ENCODE results near the gene CA11. TPM values are rescaled to one million over a fixed set of nuclear protein-coding genes. Genes with fewer than 3 reads are reported as not detected.
A peak's percentile ranks its signal among the peaks of the same experiment; 100 is the strongest.

The CA11 gene
- total RNA-seq, 1 experiment from 2014 or later, result 11.8 TPM

GRCh38 chr19:48674921-48675824, 29.2 kb upstream of the CA11 start:
- peak; percentile 92 to 97 for DNase-seq
- Histone ChIP-seq H3K4me1 (peaks cover 17% of the 10 kb centered on the region), H3K4me3 (peak overlapping the region; percentile 65), H3K36me3 (peaks cover 4% of the 10 kb centered on the region; the same call in 1 of the 2 replicates), H3K27me3 (no peaks in the 10 kb centered on the region), H3K9me3 (replicated peaks) (no peaks in the 10 kb centered on the region), H3K27ac (peak overlapping the region; percentile 69)

DNA sequence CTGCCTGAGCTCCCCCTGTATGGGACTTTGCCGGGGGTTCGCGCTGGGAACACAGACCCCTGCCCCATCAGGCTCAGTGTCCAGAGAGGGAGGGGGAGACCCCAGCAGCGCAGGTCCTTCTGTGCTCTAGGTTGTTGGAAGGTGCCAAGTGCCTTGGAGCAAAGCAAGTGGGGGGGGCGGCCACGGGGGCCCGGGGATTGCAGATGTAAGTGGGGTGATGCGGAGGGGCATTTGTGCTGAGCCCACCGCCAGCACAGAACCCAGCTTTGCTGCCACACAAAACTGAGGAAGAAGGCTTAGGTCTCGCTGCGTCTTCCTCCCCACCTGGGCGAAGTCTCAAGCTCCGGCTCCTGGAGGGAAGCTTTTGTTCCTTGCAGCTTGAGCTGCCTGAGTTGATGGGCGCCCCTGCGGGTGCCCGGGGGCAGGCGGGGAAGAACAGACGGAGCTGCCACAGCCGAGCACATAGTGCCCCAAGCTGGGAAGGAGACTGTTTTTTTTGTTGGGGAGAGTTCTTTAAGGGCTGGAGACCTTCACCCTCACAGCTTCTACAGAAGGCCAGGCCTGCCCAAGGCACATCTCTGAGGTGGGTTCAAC, 28.3 kb upstream of the CA11 start:
- H3K27me3 ChIP-seq, result no peaks in the 10 kb centered on the region
- H3K4me3 ChIP-seq, result peak overlapping the region; percentile 65
- H3K9me3 ChIP-seq (replicated peaks), result no peaks in the 10 kb centered on the region
- H3K4me1 ChIP-seq, result peaks cover 17% of the 10 kb centered on the region
- H3K27ac ChIP-seq, result peak overlapping the region; percentile 69; the same call in 1 of the 2 replicates
- DNase-seq, result no peak
- peaks cover 4% of the 10 kb centered on the region for H3K36me3 ChIP-seq

DNA sequence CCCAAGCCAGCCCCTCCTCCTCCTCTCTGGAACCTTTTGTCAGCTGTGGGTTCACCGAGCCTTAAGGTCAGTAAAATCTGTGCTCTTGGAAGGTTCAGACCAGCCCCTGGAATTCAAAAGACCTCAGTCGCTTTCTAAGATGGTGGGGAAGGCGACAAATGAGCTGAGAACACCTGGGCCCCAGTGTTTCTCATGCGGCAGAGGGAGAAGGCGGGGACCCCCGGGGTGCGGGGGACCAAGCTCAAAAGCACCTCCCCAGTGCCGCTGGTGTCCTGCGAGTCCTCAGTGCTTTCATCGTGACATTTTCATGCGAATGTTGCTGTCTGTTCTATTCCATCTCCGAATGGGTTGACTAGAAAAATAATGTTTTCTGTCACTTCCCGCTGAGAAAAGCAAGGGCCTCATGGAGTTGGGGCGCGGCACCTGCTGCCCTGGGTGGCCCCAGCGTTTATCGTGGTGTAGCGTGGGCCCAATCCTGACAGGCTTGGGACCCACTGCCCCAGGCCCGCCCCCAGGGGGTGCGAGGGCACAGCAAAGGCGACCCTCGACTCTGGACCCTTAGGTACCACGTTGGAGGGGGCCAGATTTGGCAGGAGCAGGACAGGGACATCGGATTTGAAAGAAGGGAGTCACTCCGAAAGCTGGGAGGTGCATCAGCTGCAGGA, 27.6 kb upstream of the CA11 start:
- Histone ChIP-seq H3K27me3 (no peaks in the 10 kb centered on the region), H3K9me3 (replicated peaks) (no peaks in the 10 kb centered on the region), H3K27ac (peak overlapping the region; percentile 69), H3K4me3 (peak overlapping the region; percentile 65), H3K4me1 (peaks cover 17% of the 10 kb centered on the region), H3K36me3 (peaks cover 7% of the 10 kb centered on the region)
- DNase-seq, result no peak

DNA sequence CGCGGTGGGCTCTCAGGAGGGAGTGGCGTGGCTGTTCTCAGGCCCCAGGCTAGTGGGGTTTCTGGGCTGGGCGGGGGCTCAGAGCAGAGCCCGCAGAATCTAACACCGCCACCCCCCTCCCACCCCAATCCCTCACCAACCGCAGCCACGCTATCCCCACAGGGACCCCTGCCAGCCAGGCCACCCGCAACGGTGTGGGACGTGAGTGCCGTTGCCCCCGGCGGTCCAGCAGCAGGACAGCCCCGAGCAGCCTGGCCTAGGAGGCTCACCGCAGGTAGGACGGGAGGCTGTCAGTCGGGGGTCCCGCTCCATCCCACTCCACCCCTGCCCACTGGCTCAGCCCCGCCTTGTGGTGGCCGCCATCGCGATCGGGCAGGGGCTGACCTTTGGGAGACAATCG, 27.0 kb upstream of the CA11 start, which contains the start of gene NTN5:
Gene NTN5 (minus strand): TSS at position 24 of the 400 bp plus-strand sequence. CDS start 2,031 bp downstream, outside the sequence.
- H3K4me3 ChIP-seq, result peak within 1 kb of the TSS; percentile 65
- H3K4me1 ChIP-seq, result peaks cover 17% of the 10 kb centered on the region
- H3K27ac ChIP-seq, result peak within 1 kb of the TSS; percentile 69
- H3K36me3 ChIP-seq, result peaks cover 12% of the 10 kb centered on the region
- no peaks in the 10 kb centered on the region for H3K9me3 ChIP-seq (replicated peaks)
- DNase-seq, result peak; percentile 78 to 79
- H3K27me3 ChIP-seq, result no peaks in the 10 kb centered on the region

GRCh38 chr19:48671446-48671995, 25.5 kb upstream of the CA11 start:
- Histone ChIP-seq H3K9me3 (replicated peaks) (no peaks in the 10 kb centered on the region), H3K27ac (peak overlapping the region; percentile 69), H3K4me3 (peak overlapping the region; percentile 65), H3K4me1 (peaks cover 17% of the 10 kb centered on the region), H3K36me3 (peaks cover 19% of the 10 kb centered on the region), H3K27me3 (no peaks in the 10 kb centered on the region)
- peak; percentile 57 to 58 for DNase-seq

GRCh38 chr19:48670699-48671445, 24.9 kb upstream of the CA11 start:
- H3K9me3 ChIP-seq (replicated peaks), result no peaks in the 10 kb centered on the region
- peak; percentile 50 to 52 for DNase-seq
- peaks cover 16% of the 10 kb centered on the region for H3K4me1 ChIP-seq
- no peaks in the 10 kb centered on the region for H3K27me3 ChIP-seq
- peak overlapping the region; percentile 65 for H3K4me3 ChIP-seq
- H3K27ac ChIP-seq, result peak overlapping the region; percentile 69
- peaks cover 22% of the 10 kb centered on the region for H3K36me3 ChIP-seq

GRCh38 chr19:48669903-48670668, 24.1 kb upstream of the CA11 start:
- Histone ChIP-seq H3K27ac (peak overlapping the region; percentile 69; the same call in 1 of the 2 replicates), H3K4me1 (peaks cover 11% of the 10 kb centered on the region), H3K9me3 (replicated peaks) (no peaks in the 10 kb centered on the region), H3K27me3 (no peaks in the 10 kb centered on the region), H3K4me3 (no peak overlapping the region), H3K36me3 (peaks cover 22% of the 10 kb centered on the region)
- no peak for DNase-seq

GRCh38 chr19:48668761-48669160, 22.8 kb upstream of the CA11 start:
- Histone ChIP-seq H3K4me1 (peaks cover 8% of the 10 kb centered on the region), H3K4me3 (no peak overlapping the region), H3K27me3 (no peaks in the 10 kb centered on the region), H3K9me3 (replicated peaks) (no peaks in the 10 kb centered on the region), H3K27ac (no peak overlapping the region), H3K36me3 (peaks cover 25% of the 10 kb centered on the region)
- no peak for DNase-seq

DNA sequence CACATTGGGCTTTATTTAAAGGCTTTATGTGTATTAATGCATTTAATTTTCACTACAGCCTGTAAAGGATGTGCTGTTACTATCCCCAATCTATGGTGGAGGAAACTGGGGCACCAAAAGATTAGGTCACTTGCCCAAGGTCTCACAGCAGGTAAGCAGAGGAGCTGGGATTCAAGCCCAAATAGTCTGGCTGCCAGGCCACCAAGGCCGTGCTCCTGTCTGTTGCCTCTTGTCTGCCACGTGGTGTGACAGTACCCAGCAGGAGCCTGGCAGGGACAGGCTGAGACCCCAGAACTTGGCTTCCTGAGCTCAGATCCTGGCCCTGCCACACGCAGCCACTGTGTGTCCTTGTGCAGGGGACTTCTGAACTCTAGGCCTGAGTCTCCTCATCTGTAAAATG, 22.3 kb upstream of the CA11 start:
- H3K4me1 ChIP-seq, result peaks cover 8% of the 10 kb centered on the region
- H3K4me3 ChIP-seq, result no peak overlapping the region
- no peak overlapping the region for H3K27ac ChIP-seq
- peaks cover 30% of the 10 kb centered on the region for H3K36me3 ChIP-seq
- DNase-seq, result no peak
- no peaks in the 10 kb centered on the region for H3K27me3 ChIP-seq
- no peaks in the 10 kb centered on the region for H3K9me3 ChIP-seq (replicated peaks)

DNA sequence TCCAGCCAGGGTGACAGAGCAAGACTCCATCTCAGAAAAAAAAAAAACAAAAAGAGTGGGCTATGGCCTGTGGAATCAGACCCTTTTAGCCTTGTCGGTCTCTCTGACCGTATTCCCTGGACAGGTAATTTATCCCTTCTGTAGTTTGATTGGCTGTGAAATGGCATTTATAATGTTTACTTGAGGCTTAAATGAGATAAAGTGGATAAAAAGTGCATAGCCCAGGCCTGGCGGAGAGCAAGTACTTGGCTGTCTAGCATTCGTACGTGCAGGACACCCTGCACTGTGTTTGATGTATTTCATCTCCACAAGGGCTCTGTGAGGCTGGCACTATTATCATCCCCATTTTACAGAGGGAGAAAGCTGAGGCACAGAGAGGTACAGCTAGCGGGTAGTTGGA, 19.8 kb upstream of the CA11 start:
- DNase-seq, result no peak
- peaks cover 51% of the 10 kb centered on the region for H3K36me3 ChIP-seq
- H3K9me3 ChIP-seq (replicated peaks), result no peaks in the 10 kb centered on the region
- no peak overlapping the region for H3K4me3 ChIP-seq
- no peak overlapping the region for H3K27ac ChIP-seq
- H3K27me3 ChIP-seq, result no peaks in the 10 kb centered on the region
- peaks cover 4% of the 10 kb centered on the region for H3K4me1 ChIP-seq

- no peak for DNase-seq
- Histone ChIP-seq H3K4me1 (no peaks in the 10 kb centered on the region), H3K4me3 (no peak overlapping the region), H3K27me3 (no peaks in the 10 kb centered on the region), H3K27ac (no peak overlapping the region), H3K9me3 (replicated peaks) (no peaks in the 10 kb centered on the region), H3K36me3 (peaks cover 52% of the 10 kb centered on the region)
Measured at GRCh38 chr19:48664476-48664875, 18.5 kb upstream of the CA11 start.

- no peak for DNase-seq
- H3K36me3 ChIP-seq, result peaks cover 51% of the 10 kb centered on the region
- no peak overlapping the region for H3K4me3 ChIP-seq
- no peak overlapping the region for H3K27ac ChIP-seq
- no peaks in the 10 kb centered on the region for H3K4me1 ChIP-seq
- H3K27me3 ChIP-seq, result no peaks in the 10 kb centered on the region
- no peaks in the 10 kb centered on the region for H3K9me3 ChIP-seq (replicated peaks)
Measured at GRCh38 chr19:48663667-48664066, 17.7 kb upstream of the CA11 start.

GRCh38 chr19:48661711-48662090, 15.7 kb upstream of the CA11 start:
- Histone ChIP-seq H3K36me3 (peaks cover 37% of the 10 kb centered on the region), H3K4me3 (no peak overlapping the region), H3K4me1 (peaks cover 9% of the 10 kb centered on the region), H3K9me3 (replicated peaks) (no peaks in the 10 kb centered on the region), H3K27ac (no peak overlapping the region), H3K27me3 (no peaks in the 10 kb centered on the region)
- DNase-seq, result no peak

Data from SJCRH30 (cell line).